Heart left ventricle (tissue), 16 donors: ENCODE data around the gene TBC1D12. TPM values are rescaled to one million over a fixed set of nuclear protein-coding genes. Genes with fewer than 3 reads are reported as not detected.

Source experiments
- ATAC-seq, 4 donors: fragments of 200-7000 bp; cut with Tn5 transposase; one replicate each; pipeline ENCODE4 v1.9.1; 2020 to 2022; ENCODE audit warnings: moderate library complexity in 4 of 4, mild to moderate bottlenecking in 3 of 4, moderate number of reproducible peaks in 1 of 4
- DNase-seq, 5 donors: peaks; one replicate each; pipeline ENCODE4 v3.0.0-alpha.2; 2020
- H3K27ac ChIP-seq, 12 donors: fragments of 200-600 bp; sonication (generic) in 4 of 12; one replicate each; pipeline versions ENCODE4 v1.5.0 to v1.8.0; 2016 to 2022; ENCODE audit warnings: mild to moderate bottlenecking in 2 of 12
- H3K27me3 ChIP-seq, 9 donors: fragments of 200-600 bp; sonication (generic) in 2 of 9; one replicate each; pipeline versions ENCODE4 v1.5.1 to v1.8.0; 2016 to 2022; ENCODE audit warnings: mild to moderate bottlenecking in 3 of 9
- H3K36me3 ChIP-seq, 9 donors: fragments of 200-600 bp; sonication (generic) in 2 of 9; one replicate each; pipeline versions ENCODE4 v1.5.0 to v1.8.0; 2018 to 2022; ENCODE audit warnings: mild to moderate bottlenecking in 2 of 9
- H3K4me1 ChIP-seq, 12 donors: fragments of 200-600 bp; sonication (generic) in 4 of 12; one replicate each; pipeline versions ENCODE4 v1.5.0 to v1.8.0; 2016 to 2022; ENCODE audit warnings: mild to moderate bottlenecking in 3 of 12
- H3K4me3 ChIP-seq, 12 donors: fragments of 200-600 bp; sonication (generic) in 4 of 12; one replicate each; pipeline versions ENCODE4 v1.5.0 to v1.8.0; 2017 to 2022; ENCODE audit warnings: mild to moderate bottlenecking in 9 of 12, moderate library complexity in 4 of 12
- H3K9me3 ChIP-seq, 12 donors: fragments of 200-600 bp; sonication (generic) in 4 of 12; one replicate each; pipeline versions ENCODE4 v1.5.0 to v1.8.0; 2016 to 2022; ENCODE audit warnings: mild to moderate bottlenecking in 1 of 12
- CTCF ChIP-seq, 12 donors: fragments of 200-600 bp; sonication (generic) in 4 of 12; IDR thresholded peaks; one replicate each; pipeline versions ENCODE4 v1.5.0 to v1.8.0; 2018 to 2022; ENCODE audit warnings: antibody characterized with exemption in 12 of 12, mild to moderate bottlenecking in 5 of 12
- POLR2A ChIP-seq, 2 donors: fragments of 450-650 bp; IDR thresholded peaks; one replicate each; pipeline ENCODE4 v1.6.1; 2017; ENCODE audit warnings: antibody characterized with exemption in 2 of 2, mild to moderate bottlenecking in 2 of 2, moderate library complexity in 2 of 2
- WGBS, 4 donors: extraction: QIAGEN DNeasy Blood & Tissue Kit in 2 of 4; methylation state at CpG; one replicate each; pipeline versions ENCODE4 v1.1.5 to v1.1.7; 2013 to 2018; 5-methylcytosine and 5-hydroxymethylcytosine counted together
- intact Hi-C, 10 donors: fragments of 100-400 bp; cut with DNase I; formaldehyde crosslinking; loops; one replicate each; pipeline versions ENCODE4 v1.11.1 to v1.14.2; 2022
- polyA plus RNA-seq, 2 donors: library from polyadenylated mRNA; stranded (reverse); fragments of 200-250 nt; gene quantifications; one replicate each; pipeline ENCODE4 v1.2.3, GENCODE V29; 2013
- total RNA-seq, 9 donors: library from RNA; depleted of rRNA in 2 of 9; stranded (reverse); fragments of >200 nt in 2 of 9; fragmentation: NEBNext Ultra II Directional in 3 of 9; extraction: Animal tissue kit (Norgen Biotek cat#: 25700) in 3 of 9; gene quantifications; one replicate each; pipeline versions ENCODE4 v1.1.0 to v1.2.4, GENCODE V29; 2016 to 2023
- donor health status: ischemic (EF 13 %, LVEDD 7.1; RV severe dilation, severe dysfunction).
- donor health status: healthy with polysubstance abuse.
- donor health status: DM: no; HTN: yes; CAD: no.
- donor health status: DM: no; HTN: no; CAD: no.
- donor health status: ischemic (EF 25% LVEDD 6.9; RV normal size, moderate dysfunction).
- donor health status: ischemic (EF 25% LVEDD 5.7; RV mildly dilated, moderate dysfunction).
- donor health status: healthy.
- donor health status: DM: yes; HTN: yes; CAD: no.
- donor health status: ischemic (EF 35%, LVEDD 5.7; RV mildly dilated, moderate dysfunction).
- donor health status: nonischemic (EF 11% LVEDD 7.7; RV severe dilation, severe dysfunction).
- donor health status: DM: yes; HTN: yes; CAD: no.
- donor health status: PGD.
- donor health status: ischemic (EF 29% LVEDD 5.4; RV normal size, mild dysfunction).
- donor health status: nonischemic (EF 23%, LVEDD 6.1; RV moderate dilation, normal function).

Gene TBC1D12
- total and polyA plus RNA-seq, 11 donors: 3.5 to 9.6 (median 5.2) TPM

DNA sequence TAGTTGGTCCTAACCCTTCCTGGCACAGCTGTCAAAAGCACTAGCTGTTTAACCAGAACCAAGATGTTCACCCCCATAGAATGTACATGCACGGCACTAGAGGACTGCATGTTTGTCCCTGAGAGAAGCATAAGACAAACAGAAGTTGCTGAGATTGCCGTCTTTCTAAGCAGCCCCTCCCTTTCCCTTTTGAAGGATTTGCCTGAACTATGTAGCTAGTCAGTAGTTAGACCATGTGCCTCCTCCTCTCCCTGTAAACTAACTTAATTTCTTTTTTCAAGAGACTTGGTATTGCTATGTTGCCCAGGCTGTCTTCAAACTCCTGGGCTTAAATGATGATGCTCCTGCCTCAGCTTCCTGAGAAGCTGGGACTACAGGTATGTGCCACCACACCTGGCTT is 40.7 kb downstream of the TBC1D12 start:
- ATAC-seq (no peak), DNase-seq (no peak)
- no peak overlapping the region for H3K4me3 ChIP-seq
- H3K27me3 ChIP-seq: no peaks in the 10 kb centered on the region
- peaks cover 0 to 5% (median 0%) of the 10 kb centered on the region in 12 donors for H3K9me3 ChIP-seq
- peaks cover 0 to 17% (median 5%) of the 10 kb centered on the region in 12 donors for H3K4me1 ChIP-seq
- WGBS, 4 donors: 45 to 64% (median 60%) methylated on average over 2 of the region's 2 CpGs
- TF ChIP-seq CTCF (IDR thresholded peaks at IDR 0.05): no peak
- TF ChIP-seq POLR2A (IDR thresholded peaks at IDR 0.05): no peak
- peaks cover 0 to 5% (median 0%) of the 10 kb centered on the region in 9 donors for H3K36me3 ChIP-seq
- H3K27ac ChIP-seq: no peak overlapping the region
- intact Hi-C loops: loop anchor here (2.0 to 10.0 kb wide), 10 partner anchors 41 to 548 kb away; partner anchors contain the start of genes NOC3L (in 8 of the 10), TBC1D12 (in 3 of the 10) and SLC35G1 (in 1 of the 10)

DNA sequence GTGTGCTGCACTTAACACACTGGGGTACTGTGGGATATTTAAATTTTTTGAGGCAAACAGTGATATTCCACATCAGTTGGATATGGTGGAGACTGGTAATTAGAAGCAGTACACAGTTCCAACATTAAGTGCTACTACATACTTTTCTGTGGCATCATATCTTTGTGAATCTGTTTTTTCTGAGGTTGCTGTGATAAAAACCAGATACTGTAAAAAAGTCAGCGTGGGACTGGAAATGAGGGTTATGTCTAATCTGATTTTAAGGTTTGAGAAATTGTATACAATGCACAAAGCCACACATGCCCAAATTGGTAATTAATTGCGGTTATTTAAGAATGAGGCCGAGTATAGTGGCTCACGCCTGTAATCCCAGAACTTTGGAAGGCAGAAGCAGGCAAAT is 41.2 kb downstream of the TBC1D12 start:
- no peak for ATAC-seq
- DNase-seq: no peak
- Histone ChIP-seq H3K4me3 (no peak overlapping the region), H3K9me3 (no peaks in the 10 kb centered on the region), H3K4me1 (peaks cover 0 to 17% (median 5%) of the 10 kb centered on the region in 12 donors), H3K36me3 (peaks cover 0 to 5% (median 0%) of the 10 kb centered on the region in 9 donors), H3K27ac (no peak overlapping the region), H3K27me3 (no peaks in the 10 kb centered on the region)
- no peak for TF ChIP-seq CTCF (IDR thresholded peaks at IDR 0.05)
- TF ChIP-seq POLR2A (IDR thresholded peaks at IDR 0.05): no peak
- 87 to 93% (median 91%) methylated on average over 4 of the region's 4 CpGs for WGBS, 4 donors
- intact Hi-C loops: loop anchor here (2.0 to 10.0 kb wide), 10 partner anchors 41 to 549 kb away; partner anchors contain the start of genes NOC3L (in 8 of the 10), TBC1D12 (in 3 of the 10) and SLC35G1 (in 1 of the 10)

DNA sequence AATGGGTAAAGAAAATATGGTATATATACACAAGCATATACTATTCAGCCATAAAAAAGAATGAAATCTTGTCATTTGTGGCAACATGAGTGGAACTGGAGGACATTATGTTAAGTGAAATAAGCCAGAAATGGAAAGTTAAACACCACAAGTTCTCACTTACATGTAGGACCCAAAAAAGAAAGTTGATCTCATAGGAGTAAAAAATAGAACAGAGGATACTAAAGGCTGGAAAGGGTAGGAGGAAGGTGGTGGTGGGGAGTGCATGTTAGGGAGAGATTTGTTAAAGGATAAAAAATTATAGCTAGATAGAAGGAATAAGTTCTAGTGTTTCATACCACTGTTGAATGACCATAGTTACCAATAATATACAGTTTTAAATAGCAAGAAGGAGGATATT is 48.4 kb downstream of the TBC1D12 start:
- H3K36me3 ChIP-seq: peaks cover 0 to 16% (median 4%) of the 10 kb centered on the region in 9 donors
- H3K4me1 ChIP-seq: peaks cover 0 to 6% (median 0%) of the 10 kb centered on the region in 12 donors
- peak in 3 of 4 donors; percentile 56 to 81 (median 69) for ATAC-seq
- intact Hi-C loops: no loop called here
- no peak overlapping the region for H3K4me3 ChIP-seq
- no peaks in the 10 kb centered on the region for H3K27me3 ChIP-seq
- TF ChIP-seq POLR2A (IDR thresholded peaks at IDR 0.05): no peak
- TF ChIP-seq CTCF (IDR thresholded peaks at IDR 0.05): no peak
- no peak for DNase-seq
- H3K27ac ChIP-seq: peak overlapping the region in 2 of 12 donors; percentile 1 to 11
- H3K9me3 ChIP-seq: peaks cover 0 to 31% (median 10%) of the 10 kb centered on the region in 12 donors

- DNase-seq (no peak), ATAC-seq (no peak)
- Histone ChIP-seq H3K36me3 (peaks cover 0 to 17% (median 4%) of the 10 kb centered on the region in 9 donors), H3K27ac (no peak overlapping the region), H3K4me3 (no peak overlapping the region), H3K4me1 (peaks cover 0 to 6% (median 0%) of the 10 kb centered on the region in 12 donors), H3K27me3 (no peaks in the 10 kb centered on the region), H3K9me3 (peaks cover 0 to 43% (median 16%) of the 10 kb centered on the region in 12 donors)
- intact Hi-C loops: no loop called here
- TF ChIP-seq CTCF (IDR thresholded peaks at IDR 0.05) (no peak), POLR2A (IDR thresholded peaks at IDR 0.05) (no peak)
- 96 to 100% (median 98%) methylated on average over 1 of the region's 1 CpG for WGBS, 4 donors
Measured at GRCh38 chr10:94451883-94452519, 49.7 kb downstream of the TBC1D12 start.
